ENCODE measurements around the gene KCNG3. TPM values are rescaled to one million over a fixed set of nuclear protein-coding genes. Genes with fewer than 3 reads are reported as not detected.

KCNG3 gene
- total and polyA plus RNA-seq, 2 experiments from 2014 or later = not detected

- H3K9me2 ChIP-seq (ENCODE audit: insufficient read depth) = no peaks in the 10 kb centered on the region
- no peaks in the 10 kb centered on the region for H3F3A ChIP-seq (ENCODE audit: insufficient read depth)
- H3K4me1 ChIP-seq (ENCODE audit: insufficient read depth) = no peaks in the 10 kb centered on the region
- H3K27ac ChIP-seq = no peak overlapping the region
- no peaks in the 10 kb centered on the region for H3K79me2 ChIP-seq (ENCODE audit: insufficient read depth)
- no peak for DNase-seq
- no peaks in the 10 kb centered on the region for H4K20me1 ChIP-seq (ENCODE audit: insufficient read depth)
- H3K9ac ChIP-seq = no peak overlapping the region
- no peaks in the 10 kb centered on the region for H3K27me3 ChIP-seq (replicated peaks; ENCODE audit: insufficient read depth)
- no peak overlapping the region for H2AFZ ChIP-seq
- H3K4me2 ChIP-seq (ENCODE audit: unreplicated experiment) = no peak overlapping the region
- 80 to 81% methylated on average over 2 of the region's 2 CpGs for WGBS, 2 experiments (ENCODE audit: low coverage in 1 of 2, low lambda C conversion rate in 2 of 2, missing lambda C conversion rate in 2 of 2)
- TF ChIP-seq EZH2phosphoT487 (IDR thresholded peaks at IDR 0.05; ENCODE audit: insufficient read depth, low read depth) (no peak), EZH2 (IDR thresholded peaks at IDR 0.05; ENCODE audit: insufficient read depth, poor library complexity, severe bottlenecking) (no peak)
- no peak overlapping the region for H3K4me3 ChIP-seq
- in situ Hi-C loops (cut with MboI) = loop anchor here (10.0 kb wide), 1 partner anchor 162 kb away; no protein-coding TSS in a partner anchor
- H3K36me3 ChIP-seq (ENCODE audit: low read depth) = no peaks in the 10 kb centered on the region
- no peaks in the 10 kb centered on the region for H3K9me3 ChIP-seq (ENCODE audit: low read depth)
These were observed 9.5 kb upstream of the KCNG3 start for GRCh38 chr2:42503291-42503690.

- Histone ChIP-seq H3F3A (ENCODE audit: insufficient read depth) (no peaks in the 10 kb centered on the region), H3K27ac (no peak overlapping the region), H3K9me2 (ENCODE audit: insufficient read depth) (no peaks in the 10 kb centered on the region), H3K79me2 (ENCODE audit: insufficient read depth) (no peaks in the 10 kb centered on the region), H3K4me3 (no peak overlapping the region), H3K4me2 (ENCODE audit: unreplicated experiment) (no peak overlapping the region), H4K20me1 (ENCODE audit: insufficient read depth) (no peaks in the 10 kb centered on the region), H3K27me3 (replicated peaks; ENCODE audit: insufficient read depth) (peaks cover 9% of the 10 kb centered on the region), H3K9me3 (ENCODE audit: low read depth) (no peaks in the 10 kb centered on the region), H3K36me3 (ENCODE audit: low read depth) (no peaks in the 10 kb centered on the region), H2AFZ (no peak overlapping the region), H3K9ac (no peak overlapping the region), H3K4me1 (ENCODE audit: insufficient read depth) (peaks cover 5% of the 10 kb centered on the region; the same call in 1 of the 2 replicates)
- TF ChIP-seq EZH2phosphoT487 (IDR thresholded peaks at IDR 0.05; ENCODE audit: insufficient read depth, low read depth) (no peak), EZH2 (IDR thresholded peaks at IDR 0.05; ENCODE audit: insufficient read depth, poor library complexity, severe bottlenecking) (no peak)
- DNase-seq = no peak
- in situ Hi-C loops (cut with MboI) = no loop called here
- 86 to 96% methylated on average over 3 of the region's 3 CpGs for WGBS, 2 experiments (ENCODE audit: low coverage in 1 of 2, low lambda C conversion rate in 2 of 2, missing lambda C conversion rate in 2 of 2)
These were observed 4.7 kb upstream of the KCNG3 start for GRCh38 chr2:42498497-42498896.

GRCh38 chr2:42495611-42496010, 1.8 kb upstream of the KCNG3 start:
- no peak overlapping the region for H3K4me2 ChIP-seq (ENCODE audit: unreplicated experiment)

GRCh38 chr2:42495234-42495581, 1.4 kb upstream of the KCNG3 start:
- Histone ChIP-seq H3K4me1 (ENCODE audit: insufficient read depth) (peaks cover 5% of the 10 kb centered on the region; the same call in 1 of the 2 replicates), H3K9me2 (ENCODE audit: insufficient read depth) (no peaks in the 10 kb centered on the region), H3K4me3 (no peak overlapping the region; the same call in 1 of the 2 replicates), H4K20me1 (ENCODE audit: insufficient read depth) (no peaks in the 10 kb centered on the region), H3K27me3 (replicated peaks; ENCODE audit: insufficient read depth) (peaks cover 26% of the 10 kb centered on the region), H3K27ac (no peak overlapping the region), H3K79me2 (ENCODE audit: insufficient read depth) (no peaks in the 10 kb centered on the region), H3K9me3 (ENCODE audit: low read depth) (no peaks in the 10 kb centered on the region), H3K4me2 (ENCODE audit: unreplicated experiment) (peak overlapping the region; percentile 88), H2AFZ (0 out of 2 replicates have a peak overlapping the region, but pooled peaks have one; percentile 82), H3K9ac (no peak overlapping the region), H3F3A (ENCODE audit: insufficient read depth) (no peaks in the 10 kb centered on the region), H3K36me3 (ENCODE audit: low read depth) (no peaks in the 10 kb centered on the region)
- in situ Hi-C loops (cut with MboI) = no loop called here
- WGBS, 2 experiments (ENCODE audit: low coverage in 1 of 2, low lambda C conversion rate in 2 of 2, missing lambda C conversion rate in 2 of 2) = 0% methylated on average over 1 of the region's 1 CpG
- TF ChIP-seq EZH2phosphoT487 (IDR thresholded peaks at IDR 0.05; ENCODE audit: insufficient read depth, low read depth) (no peak), EZH2 (IDR thresholded peaks at IDR 0.05; ENCODE audit: insufficient read depth, poor library complexity, severe bottlenecking) (no peak)
- DNase-seq = no peak

More at GRCh38 chr2:42495611-42496010, 1.8 kb upstream of the KCNG3 start:
- H3K4me3 ChIP-seq = no peak overlapping the region
- H3K9ac ChIP-seq = no peak overlapping the region
- no peaks in the 10 kb centered on the region for H4K20me1 ChIP-seq (ENCODE audit: insufficient read depth)
- WGBS, 2 experiments (ENCODE audit: low coverage in 1 of 2, low lambda C conversion rate in 2 of 2, missing lambda C conversion rate in 2 of 2) = 21 to 29% methylated on average over 6 of the region's 6 CpGs
- no peaks in the 10 kb centered on the region for H3K79me2 ChIP-seq (ENCODE audit: insufficient read depth)
- H3K36me3 ChIP-seq (ENCODE audit: low read depth) = no peaks in the 10 kb centered on the region
- no peak for TF ChIP-seq EZH2 (IDR thresholded peaks at IDR 0.05; ENCODE audit: insufficient read depth, poor library complexity, severe bottlenecking)
- TF ChIP-seq EZH2phosphoT487 (IDR thresholded peaks at IDR 0.05; ENCODE audit: insufficient read depth, low read depth) = no peak
- no peaks in the 10 kb centered on the region for H3K9me3 ChIP-seq (ENCODE audit: low read depth)
- H3K4me1 ChIP-seq (ENCODE audit: insufficient read depth) = peaks cover 5% of the 10 kb centered on the region; the same call in 1 of the 2 replicates
- DNase-seq = no peak
- H2AFZ ChIP-seq = no peak overlapping the region
- no peaks in the 10 kb centered on the region for H3F3A ChIP-seq (ENCODE audit: insufficient read depth)
- no peak overlapping the region for H3K27ac ChIP-seq
- H3K27me3 ChIP-seq (replicated peaks; ENCODE audit: insufficient read depth) = peaks cover 26% of the 10 kb centered on the region
- in situ Hi-C loops (cut with MboI) = no loop called here
- no peaks in the 10 kb centered on the region for H3K9me2 ChIP-seq (ENCODE audit: insufficient read depth)

Measured in GM23248 (cell line).